B cell (primary cell): ENCODE measurements around the gene ZNF287. TPM values are rescaled to one million over a fixed set of nuclear protein-coding genes. Genes with fewer than 3 reads are reported as not detected.

Experiments used
- ATAC-seq: fragments of 200-7000 bp; cut with Tn5 transposase; one replicate; pipeline ENCODE4 v1.10.0; 2021; ENCODE audit warnings: low read depth, mild to moderate bottlenecking, moderate number of reproducible peaks, moderate library complexity
- CTCF ChIA-PET: fragments of 350-600 bp; sonication (Branson Sonifier 250); formaldehyde crosslinking; loops from one replicate; lab custom pipeline; 2021; ENCODE audit warnings: antibody characterized with exemption, inconsistent platforms; lab: Charles Lee
- POLR2A ChIA-PET: fragments of 350-600 bp; sonication (Branson Sonifier 250); formaldehyde crosslinking; loops from one replicate; lab custom pipeline; 2021; ENCODE audit warnings: antibody characterized with exemption; lab: Charles Lee
- DNase-seq: peaks from one replicate; pipeline ENCODE4 v3.0.0; 2013
- H2AFZ ChIP-seq: 2 replicates; pipeline ENCODE4 v1.6.1; 2012; ENCODE audit warnings: mild to moderate bottlenecking, low read depth, low read length; ENCODE audit not compliant: insufficient read depth, poor library complexity, severe bottlenecking
- H3K27ac ChIP-seq, 2 donors: 1 replicate in 1 of 2; 2 replicates in 1 of 2; pipeline ENCODE4 v1.5.1; 2012 to 2013; ENCODE audit warnings: low read length in 2 of 2, mild to moderate bottlenecking in 2 of 2, moderate library complexity in 1 of 2
- H3K27me3 ChIP-seq, 4 experiments: fragments of 200-600 bp in 1 of 4; sonication (generic) in 1 of 4; replicated peaks in 1 of 4; 1 replicate in 2 of 4; 2 replicates in 2 of 4; pipeline versions ENCODE4 v1.6.1 to v1.7.0; 2013 to 2016; ENCODE audit warnings: low read length in 3 of 4, mild to moderate bottlenecking in 2 of 4, mixed read lengths in 1 of 4, moderate library complexity in 1 of 4; ENCODE audit not compliant: insufficient read depth in 4 of 4, control insufficient read depth in 3 of 4; ENCODE audit errors: control extremely low read depth in 1 of 4
- H3K36me3 ChIP-seq, 2 experiments: replicated peaks in 1 of 2; 1 replicate in 1 of 2; 2 replicates in 1 of 2; pipeline versions ENCODE4 v1.6.1 to v1.7.1; 2013; ENCODE audit warnings: low read length in 1 of 2; ENCODE audit not compliant: insufficient read depth in 2 of 2, control insufficient read depth in 1 of 2; ENCODE audit errors: control extremely low read depth in 1 of 2, extremely low read depth in 1 of 2
- H3K4me1 ChIP-seq, 2 donors: fragments of 200-600 bp in 1 of 2; sonication (generic) in 1 of 2; 1 replicate in 1 of 2; 2 replicates in 1 of 2; pipeline versions ENCODE4 v1.5.1 to v1.6.1; 2013 to 2017; ENCODE audit warnings: low read length in 2 of 2; ENCODE audit not compliant: control insufficient read depth in 2 of 2, insufficient read depth in 2 of 2
- H3K4me2 ChIP-seq: replicated peaks from 2 replicates; pipeline ENCODE3; 2012; ENCODE audit warnings: mild to moderate bottlenecking, low read depth, low read length; ENCODE audit not compliant: poor library complexity, severe bottlenecking
- H3K4me3 ChIP-seq, 5 experiments: fragments of 200-600 bp in 1 of 5; sonication (generic) in 1 of 5; 1 replicate in 3 of 5; 2 replicates in 2 of 5; pipeline versions ENCODE4 v1.5.1 to v1.7.0; 2011 to 2016; ENCODE audit warnings: low read length in 4 of 5, mild to moderate bottlenecking in 4 of 5, low read depth in 2 of 5, control low read depth in 1 of 5, moderate library complexity in 1 of 5; ENCODE audit not compliant: insufficient read depth in 1 of 5; ENCODE audit errors: control extremely low read depth in 1 of 5, extremely low read depth in 1 of 5
- H3K79me2 ChIP-seq: fragments of 200-600 bp; sonication (generic); one replicate; pipeline ENCODE4 v1.6.0; 2016; ENCODE audit warnings: low read length; ENCODE audit not compliant: control insufficient read depth, insufficient read depth
- H3K9ac ChIP-seq: fragments of 200-600 bp; sonication (generic); 2 replicates; pipeline ENCODE4 v1.6.1; 2017; ENCODE audit warnings: mild to moderate bottlenecking, low read length, moderate library complexity
- H3K9me3 ChIP-seq, 3 donors: one replicate each; pipeline versions ENCODE4 v1.6.1 to v1.7.1; 2013; ENCODE audit warnings: low read length in 2 of 3; ENCODE audit not compliant: control insufficient read depth in 2 of 3, insufficient read depth in 1 of 3; ENCODE audit errors: control extremely low read depth in 1 of 3
- H4K20me1 ChIP-seq: 2 replicates; pipeline ENCODE4 v1.6.0; 2012; ENCODE audit warnings: mild to moderate bottlenecking, low read length; ENCODE audit not compliant: insufficient read depth, control insufficient read depth, poor library complexity, severe bottlenecking
- H3K27ac Mint-ChIP-seq: one replicate; pipeline ENCODE4 v1.8.0; 2021; ENCODE audit warnings: mixed read lengths
- H3K27me3 Mint-ChIP-seq: one replicate; pipeline ENCODE4 v1.8.0; 2021; ENCODE audit warnings: mixed read lengths
- H3K4me1 Mint-ChIP-seq: one replicate; pipeline ENCODE4 v1.8.0; 2021; ENCODE audit warnings: mixed read lengths
- H3K4me3 Mint-ChIP-seq: one replicate; pipeline ENCODE4 v1.8.0; 2021; ENCODE audit warnings: mixed read lengths
- H3K9me3 Mint-ChIP-seq: one replicate; pipeline ENCODE4 v1.8.0; 2022; ENCODE audit warnings: mixed read lengths; ENCODE audit not compliant: insufficient read depth
- CTCF ChIP-seq: fragments of 200-600 bp; IDR thresholded peaks from one replicate; pipeline ENCODE4 v1.8.0; 2022; ENCODE audit warnings: antibody characterized with exemption, mild to moderate bottlenecking
- EZH2 ChIP-seq: IDR thresholded peaks from 2 replicates; pipeline ENCODE4 v1.6.1; 2012; ENCODE audit warnings: borderline replicate concordance, low read depth, mild to moderate bottlenecking, moderate library complexity, low read length; ENCODE audit not compliant: insufficient read depth, poor library complexity, severe bottlenecking
- WGBS: methylation state at CpG from one replicate; pipeline ENCODE4 v1.1.5; 2013; ENCODE audit warnings: missing lambda C conversion rate; ENCODE audit not compliant: insufficient coverage; 5-methylcytosine and 5-hydroxymethylcytosine counted together
- intact Hi-C: fragments of 100-400 bp; cut with micrococcal nuclease; formaldehyde crosslinking; loops from one replicate; pipeline ENCODE4 v1.10.0; 2022
- polyA plus RNA-seq: library from polyadenylated mRNA; depleted of rRNA; stranded (reverse); fragments of >200 nt; gene quantifications from 2 replicates; pipeline ENCODE4 v1.2.3, GENCODE V29; 2012
- total RNA-seq, 2 donors: library from RNA; stranded (reverse); fragments of 120-200 nt in 1 of 2; gene quantifications; 1 replicate in 1 of 2; 2 replicates in 1 of 2; pipeline versions ENCODE4 v1.2.3 to v1.2.4, GENCODE V29; 2013 to 2022

Gene ZNF287
- total and polyA plus RNA-seq, 2 donors (not counting 1 experiment from before 2014, with no cell fraction given) = 4.2 to 19.3 TPM

GRCh38 chr17:16504984-16505383, 64.0 kb downstream of the ZNF287 start:
- Histone ChIP-seq H3K79me2 (no peaks in the 10 kb centered on the region), H3K4me2 (no peak overlapping the region), H3K9ac (no peak overlapping the region), H3K9me3 (no peaks in the 10 kb centered on the region), H3K4me3 (no peak overlapping the region), H3K36me3 (no peaks in the 10 kb centered on the region), H3K4me1 (no peaks in the 10 kb centered on the region), H3K27ac (no peak overlapping the region), H4K20me1 (no peaks in the 10 kb centered on the region), H2AFZ (no peak overlapping the region), H3K27me3 (no peaks in the 10 kb centered on the region)
- TF ChIP-seq CTCF (no peak), EZH2 (no peak)
- H3K9me3 Mint-ChIP-seq = no peaks in the 10 kb centered on the region
- DNase-seq = no peak
- CTCF ChIA-PET = interaction anchor here (0.6 to 0.7 kb wide), 2 partner anchors 17 to 52 kb away, joined by 3 read pairs; no protein-coding TSS in a partner anchor
- WGBS = 58% methylated on average over 3 of the region's 3 CpGs
- no peak overlapping the region for H3K27ac Mint-ChIP-seq
- intact Hi-C loops = no loop called here
- POLR2A ChIA-PET = no interaction called here
- H3K27me3 Mint-ChIP-seq = peaks cover 14% of the 10 kb centered on the region
- no peak overlapping the region for H3K4me3 Mint-ChIP-seq
- ATAC-seq = no peak
- no peaks in the 10 kb centered on the region for H3K4me1 Mint-ChIP-seq

Other genes starting within 250 kb of the ZNF287 start
- 15.8 and 17.7 TPM in 2 replicates for gene CENPV, start 215.7 kb downstream of the ZNF287 start, total RNA-seq
- 23.1 and 28.1 TPM in 2 replicates for gene CENPV, start 215.7 kb downstream of the ZNF287 start, polyA plus RNA-seq
- gene UBB, start 188.1 kb downstream of the ZNF287 start, total RNA-seq = 765 and 769 TPM in 2 replicates
- 1,656 and 1,866 TPM in 2 replicates for gene UBB, start 188.1 kb downstream of the ZNF287 start, polyA plus RNA-seq
- 58.6 TPM in 2 replicates for gene TRPV2, start 153.6 kb downstream of the ZNF287 start, total RNA-seq
- 85.6 and 89.0 TPM in 2 replicates for gene TRPV2, start 153.6 kb downstream of the ZNF287 start, polyA plus RNA-seq
- gene LRRC75A, start 77.0 kb downstream of the ZNF287 start, total RNA-seq = 2.5 and 3.4 TPM in 2 replicates
- gene LRRC75A, start 77.0 kb downstream of the ZNF287 start, polyA plus RNA-seq = 0.94 and 2.0 TPM in 2 replicates
- gene ZNF624, start 84.6 kb upstream of the ZNF287 start, total RNA-seq = 12.0 and 13.5 TPM in 2 replicates
- 1.5 and 2.2 TPM in 2 replicates for gene ZNF624, start 84.6 kb upstream of the ZNF287 start, polyA plus RNA-seq
- gene CCDC144A, start 121.0 kb upstream of the ZNF287 start, total RNA-seq = 4.3 and 4.8 TPM in 2 replicates
- 0.14 TPM in 1 of 2 replicates, not detected in the other for gene CCDC144A, start 121.0 kb upstream of the ZNF287 start, polyA plus RNA-seq